ENCODE results near the gene CSK. TPM values are rescaled to one million over a fixed set of nuclear protein-coding genes. Genes with fewer than 3 reads are reported as not detected.
A peak's percentile ranks its signal among the peaks of the same experiment; 100 is the strongest.
"Not testable (repeated sequence)": the region's sequence is repeated elsewhere in the genome, so short reads cannot be mapped to it uniquely, and the experiment has no call there.

CSK gene
- 10 to 100 TPM; 14.9 to 56.4 (median 24.5) TPM for total RNA-seq

GRCh38 chr15:74781431-74782258, at the start of gene CSK:
CSK (plus strand) TSS chr15:74782080; CDS start chr15:74798298, 16,218 bp downstream.
- 3 to 5% methylated on average over 19 to 22 of the region's 74 CpGs for WGBS, 2 donors
- peaks cover 0 to 83% (median 71%) of the 10 kb centered on the region in 4 donors for H3K4me1 ChIP-seq
- H3K9me3 ChIP-seq: no peaks in the 10 kb centered on the region
- peak within 1 kb of the TSS; percentile 76 to 93 (median 86) for H3K4me3 ChIP-seq
- peak within 1 kb of the TSS; percentile 60 to 91 (median 88) for H3K27ac ChIP-seq
- TF ChIP-seq CTCF (IDR thresholded peaks at IDR 0.05): peak; percentile 55 to 81 (median 77)
- TF ChIP-seq EP300 (IDR thresholded peaks at IDR 0.05): no peak
- peak in 1 of 2 donors; percentile 61 for TF ChIP-seq POLR2A (IDR thresholded peaks at IDR 0.05)
- no peaks in the 10 kb centered on the region for H3K36me3 ChIP-seq
- no peaks in the 10 kb centered on the region for H3K27me3 ChIP-seq
- DNase-seq (ENCODE audit: low spot score in 2 of 2): peak in 1 of 2 donors; percentile 38

- H3K9me3 ChIP-seq: no peaks in the 10 kb centered on the region
- H3K4me1 ChIP-seq: no peaks in the 10 kb centered on the region
- no peak overlapping the region for H3K27ac ChIP-seq
- H3K27me3 ChIP-seq: peaks cover 0 to 59% of the 10 kb centered on the region in 2 donors
- H3K4me3 ChIP-seq: no peak overlapping the region
- no peak for TF ChIP-seq POLR2A (IDR thresholded peaks at IDR 0.05)
- no peak for TF ChIP-seq EP300 (IDR thresholded peaks at IDR 0.05)
- 80 to 81% methylated on average over 5 of the region's 5 CpGs for WGBS, 2 donors
- no peak for DNase-seq (ENCODE audit: low spot score in 2 of 2)
- no peaks in the 10 kb centered on the region for H3K36me3 ChIP-seq
Measured at GRCh38 chr15:74732846-74733245, 49.0 kb upstream of the CSK start.

GRCh38 chr15:74733269-74733668, 48.6 kb upstream of the CSK start:
- no peaks in the 10 kb centered on the region for H3K36me3 ChIP-seq
- H3K27ac ChIP-seq: no peak overlapping the region
- no peaks in the 10 kb centered on the region for H3K9me3 ChIP-seq
- no peak for DNase-seq (ENCODE audit: low spot score in 2 of 2)
- TF ChIP-seq CTCF (IDR thresholded peaks at IDR 0.05): no peak
- TF ChIP-seq POLR2A (IDR thresholded peaks at IDR 0.05): no peak
- TF ChIP-seq EP300 (IDR thresholded peaks at IDR 0.05): no peak
- peaks cover 0 to 55% of the 10 kb centered on the region in 2 donors for H3K27me3 ChIP-seq
- 86 to 88% methylated on average over 3 of the region's 3 CpGs for WGBS, 2 donors
- no peak overlapping the region for H3K4me3 ChIP-seq
- no peaks in the 10 kb centered on the region for H3K4me1 ChIP-seq

DNA sequence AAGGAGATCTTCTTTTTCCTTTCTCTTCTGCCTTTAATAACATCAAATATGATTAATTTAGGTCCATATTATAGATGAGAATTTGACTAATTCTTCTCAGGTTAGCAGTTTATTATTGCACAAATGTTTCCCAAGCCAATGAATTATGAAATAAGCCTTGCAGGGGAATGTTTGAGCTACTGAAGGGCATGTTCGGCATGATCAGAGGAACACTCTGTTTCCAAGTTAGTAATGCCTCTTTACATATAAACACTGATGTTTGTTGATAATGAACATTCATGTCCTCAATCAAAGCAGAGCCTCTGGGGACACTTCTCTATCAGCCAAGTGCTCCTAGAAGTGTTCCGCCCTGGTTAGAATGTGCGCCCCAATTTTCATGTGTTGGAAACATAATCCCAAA, 46.6 kb upstream of the CSK start:
- Histone ChIP-seq H3K27ac (no peak overlapping the region), H3K9me3 (no peaks in the 10 kb centered on the region), H3K36me3 (no peaks in the 10 kb centered on the region), H3K4me1 (no peaks in the 10 kb centered on the region), H3K27me3 (peaks cover 0 to 48% of the 10 kb centered on the region in 2 donors), H3K4me3 (no peak overlapping the region)
- DNase-seq (ENCODE audit: low spot score in 2 of 2): no peak
- TF ChIP-seq CTCF (IDR thresholded peaks at IDR 0.05): no peak
- no peak for TF ChIP-seq POLR2A (IDR thresholded peaks at IDR 0.05)
- no peak for TF ChIP-seq EP300 (IDR thresholded peaks at IDR 0.05)
- WGBS, 2 donors: 90% methylated on average over 3 of the region's 3 CpGs

GRCh38 chr15:74738239-74738638, 43.6 kb upstream of the CSK start:
- peaks cover 0 to 24% of the 10 kb centered on the region in 2 donors for H3K27me3 ChIP-seq
- not testable (repeated sequence) for H3K4me1 ChIP-seq

GRCh38 chr15:74742422-74742821, 39.5 kb upstream of the CSK start:
- Histone ChIP-seq H3K36me3 (no peaks in the 10 kb centered on the region), H3K9me3 (peaks cover 0 to 17% (median 0%) of the 10 kb centered on the region in 4 donors), H3K4me3 (no peak overlapping the region), H3K4me1 (no peaks in the 10 kb centered on the region), H3K27me3 (peaks cover 0 to 5% of the 10 kb centered on the region in 2 donors), H3K27ac (no peak overlapping the region)
- 75 to 91% methylated on average over 5 of the region's 5 CpGs for WGBS, 2 donors
- TF ChIP-seq EP300 (IDR thresholded peaks at IDR 0.05) (no peak), CTCF (IDR thresholded peaks at IDR 0.05) (no peak), POLR2A (IDR thresholded peaks at IDR 0.05) (no peak)
- no peak for DNase-seq (ENCODE audit: low spot score in 2 of 2)

More at GRCh38 chr15:74738239-74738638, 43.6 kb upstream of the CSK start:
- DNase-seq (ENCODE audit: low spot score in 2 of 2); H3K36me3 ChIP-seq; H3K27ac ChIP-seq; H3K4me3 ChIP-seq: not testable (repeated sequence)
- 45 to 53% methylated on average over 5 of the region's 5 CpGs for WGBS, 2 donors
- H3K9me3 ChIP-seq: peaks cover 0 to 16% (median 0%) of the 10 kb centered on the region in 4 donors
